Osteoblast (primary cell): Measurements from ENCODE around the gene PTPRT. TPM values are rescaled to one million over a fixed set of nuclear protein-coding genes. Genes with fewer than 3 reads are reported as not detected.

Experiments used
- DNase-seq: peaks from one replicate; pipeline ENCODE4 v3.0.0; 2011; ENCODE audit warnings: low spot score, mixed read lengths; ENCODE audit not compliant: insufficient read length; ENCODE audit errors: missing footprints
- H2AFZ ChIP-seq: 2 replicates; pipeline ENCODE4 v1.6.0; 2011; ENCODE audit warnings: mild to moderate bottlenecking, low read length
- H3K27ac ChIP-seq: 2 replicates; pipeline ENCODE4 v1.5.1; 2011; ENCODE audit warnings: mild to moderate bottlenecking, low read depth, low read length, moderate library complexity
- H3K27me3 ChIP-seq: 2 replicates; pipeline ENCODE4 v1.6.0; 2012; ENCODE audit warnings: mild to moderate bottlenecking, control low read depth, inconsistent platforms, low read length, moderate library complexity; ENCODE audit not compliant: insufficient read depth
- H3K36me3 ChIP-seq: 2 replicates; pipeline ENCODE4 v1.5.1; 2011; ENCODE audit warnings: mild to moderate bottlenecking, low read length, control low read depth, moderate library complexity; ENCODE audit not compliant: insufficient read depth
- H3K4me1 ChIP-seq: 2 replicates; pipeline ENCODE4 v1.5.1; 2011; ENCODE audit warnings: mild to moderate bottlenecking, low read length, control low read depth, moderate library complexity; ENCODE audit not compliant: insufficient read depth
- H3K4me2 ChIP-seq: 2 replicates; pipeline ENCODE4 v1.6.0; 2011; ENCODE audit warnings: mild to moderate bottlenecking, low read length; ENCODE audit not compliant: insufficient read depth
- H3K4me3 ChIP-seq: fragments of 200-600 bp; sonication (generic); 3 replicates; pipeline ENCODE4 v1.5.1; 2012; ENCODE audit warnings: mild to moderate bottlenecking, low read length, inconsistent platforms; ENCODE audit not compliant: insufficient read depth
- H3K79me2 ChIP-seq: 2 replicates; pipeline ENCODE4 v1.6.0; 2012; ENCODE audit warnings: mild to moderate bottlenecking, low read length, control low read depth, inconsistent platforms; ENCODE audit not compliant: insufficient read depth
- H3K9me3 ChIP-seq: 2 replicates; pipeline ENCODE4 v1.5.1; 2011; ENCODE audit warnings: low read depth, low read length, control low read depth
- H4K20me1 ChIP-seq: 2 replicates; pipeline ENCODE4 v1.6.0; 2012; ENCODE audit warnings: mild to moderate bottlenecking, low read length, control low read depth; ENCODE audit not compliant: insufficient read depth
- total RNA-seq: library from RNA; depleted of rRNA; stranded (reverse); fragments of >200 nt; gene quantifications from 2 replicates; pipeline ENCODE4 v1.2.3, GENCODE V29; 2012
- TF ChIP-seq, protein P1 (sequence below): IDR thresholded peaks from 2 replicates; pipeline ENCODE4 v1.5.1; 2011; ENCODE audit warnings: mild to moderate bottlenecking, low read depth, low read length, moderate library complexity; ENCODE audit errors: extremely low read depth

The PTPRT gene
- total RNA-seq, 1 donor = not detected

DNA sequence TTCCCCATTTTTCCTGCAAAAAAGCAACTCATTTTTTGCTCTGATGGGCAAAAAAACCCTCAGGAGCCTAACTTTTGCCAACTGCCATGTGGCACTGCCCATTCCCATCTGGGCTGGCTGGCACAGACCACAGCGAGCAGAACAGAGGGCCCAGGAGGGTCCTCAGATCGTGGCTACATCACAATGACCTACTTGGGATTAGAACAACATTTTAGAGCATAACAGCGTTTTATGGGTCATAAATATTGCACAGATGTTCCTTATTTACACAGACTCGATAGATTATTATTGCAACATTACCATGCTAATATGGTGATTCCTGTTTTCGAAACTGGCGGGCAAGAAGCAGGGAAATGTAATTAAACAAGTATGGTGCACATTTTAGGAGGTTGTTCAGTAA, 28.0 kb downstream of the PTPRT start:
- H3K9me3 ChIP-seq = no peaks in the 10 kb centered on the region
- H3K27me3 ChIP-seq = no peaks in the 10 kb centered on the region
- no peaks in the 10 kb centered on the region for H4K20me1 ChIP-seq
- no peak overlapping the region for H3K27ac ChIP-seq
- no peak for DNase-seq
- H3K4me1 ChIP-seq = no peaks in the 10 kb centered on the region
- TF ChIP-seq, protein P1, sequence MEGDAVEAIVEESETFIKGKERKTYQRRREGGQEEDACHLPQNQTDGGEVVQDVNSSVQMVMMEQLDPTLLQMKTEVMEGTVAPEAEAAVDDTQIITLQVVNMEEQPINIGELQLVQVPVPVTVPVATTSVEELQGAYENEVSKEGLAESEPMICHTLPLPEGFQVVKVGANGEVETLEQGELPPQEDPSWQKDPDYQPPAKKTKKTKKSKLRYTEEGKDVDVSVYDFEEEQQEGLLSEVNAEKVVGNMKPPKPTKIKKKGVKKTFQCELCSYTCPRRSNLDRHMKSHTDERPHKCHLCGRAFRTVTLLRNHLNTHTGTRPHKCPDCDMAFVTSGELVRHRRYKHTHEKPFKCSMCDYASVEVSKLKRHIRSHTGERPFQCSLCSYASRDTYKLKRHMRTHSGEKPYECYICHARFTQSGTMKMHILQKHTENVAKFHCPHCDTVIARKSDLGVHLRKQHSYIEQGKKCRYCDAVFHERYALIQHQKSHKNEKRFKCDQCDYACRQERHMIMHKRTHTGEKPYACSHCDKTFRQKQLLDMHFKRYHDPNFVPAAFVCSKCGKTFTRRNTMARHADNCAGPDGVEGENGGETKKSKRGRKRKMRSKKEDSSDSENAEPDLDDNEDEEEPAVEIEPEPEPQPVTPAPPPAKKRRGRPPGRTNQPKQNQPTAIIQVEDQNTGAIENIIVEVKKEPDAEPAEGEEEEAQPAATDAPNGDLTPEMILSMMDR = no peak
- no peaks in the 10 kb centered on the region for H3K79me2 ChIP-seq
- H2AFZ ChIP-seq = no peak overlapping the region
- H3K4me3 ChIP-seq = no peak overlapping the region
- H3K36me3 ChIP-seq = no peaks in the 10 kb centered on the region
- H3K4me2 ChIP-seq = no peak overlapping the region

DNA sequence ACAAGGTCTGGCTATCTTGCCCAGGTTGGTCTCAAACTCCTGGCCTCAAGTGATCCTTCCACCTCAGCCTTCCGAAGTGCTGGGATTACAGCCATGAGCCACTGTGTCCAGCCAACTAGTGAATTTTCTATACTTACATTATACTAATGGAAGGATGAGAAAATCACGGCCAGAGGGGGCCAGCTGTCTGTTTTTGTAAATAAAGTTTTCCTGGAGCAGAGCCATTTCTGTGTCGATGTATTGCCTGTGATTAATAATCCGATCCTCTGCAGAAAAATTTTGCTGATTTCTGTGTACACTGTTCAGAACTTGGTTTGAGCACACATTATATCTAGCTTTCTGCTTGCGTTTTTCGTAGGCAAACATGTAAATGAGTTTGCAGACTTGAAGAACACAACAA, 28.8 kb downstream of the PTPRT start:
- Histone ChIP-seq H4K20me1 (no peaks in the 10 kb centered on the region), H3K79me2 (no peaks in the 10 kb centered on the region), H3K27ac (no peak overlapping the region), H3K4me1 (no peaks in the 10 kb centered on the region), H3K9me3 (no peaks in the 10 kb centered on the region), H2AFZ (no peak overlapping the region), H3K27me3 (no peaks in the 10 kb centered on the region), H3K4me2 (no peak overlapping the region), H3K4me3 (no peak overlapping the region), H3K36me3 (no peaks in the 10 kb centered on the region)
- TF ChIP-seq, protein P1 = no peak
- no peak for DNase-seq

DNA sequence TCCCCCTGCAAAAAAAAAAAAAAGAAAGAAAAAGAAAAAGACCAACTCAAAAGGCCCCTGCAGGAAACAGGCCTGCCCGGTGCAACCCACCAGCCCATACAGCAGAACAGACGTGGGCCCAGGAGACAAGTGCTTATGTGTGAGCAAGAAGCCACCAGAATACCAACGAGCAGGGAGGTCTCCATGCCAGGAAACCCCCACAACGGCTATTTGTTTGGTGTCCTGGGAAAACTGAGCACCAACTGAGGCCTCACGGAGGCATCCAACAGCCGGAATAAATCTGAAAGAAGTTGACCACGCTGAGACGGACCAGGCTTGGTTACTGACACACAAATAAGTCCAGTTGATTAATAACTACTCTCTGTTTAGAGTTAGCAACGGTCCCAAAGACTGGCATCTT, 29.7 kb downstream of the PTPRT start:
- H3K36me3 ChIP-seq = no peaks in the 10 kb centered on the region
- no peaks in the 10 kb centered on the region for H4K20me1 ChIP-seq
- H3K27ac ChIP-seq = no peak overlapping the region
- H3K4me3 ChIP-seq = no peak overlapping the region
- H3K79me2 ChIP-seq = no peaks in the 10 kb centered on the region
- H3K4me2 ChIP-seq = no peak overlapping the region
- DNase-seq = no peak
- no peak overlapping the region for H2AFZ ChIP-seq
- no peaks in the 10 kb centered on the region for H3K9me3 ChIP-seq
- no peaks in the 10 kb centered on the region for H3K27me3 ChIP-seq
- TF ChIP-seq, protein P1 = no peak
- H3K4me1 ChIP-seq = no peaks in the 10 kb centered on the region

DNA sequence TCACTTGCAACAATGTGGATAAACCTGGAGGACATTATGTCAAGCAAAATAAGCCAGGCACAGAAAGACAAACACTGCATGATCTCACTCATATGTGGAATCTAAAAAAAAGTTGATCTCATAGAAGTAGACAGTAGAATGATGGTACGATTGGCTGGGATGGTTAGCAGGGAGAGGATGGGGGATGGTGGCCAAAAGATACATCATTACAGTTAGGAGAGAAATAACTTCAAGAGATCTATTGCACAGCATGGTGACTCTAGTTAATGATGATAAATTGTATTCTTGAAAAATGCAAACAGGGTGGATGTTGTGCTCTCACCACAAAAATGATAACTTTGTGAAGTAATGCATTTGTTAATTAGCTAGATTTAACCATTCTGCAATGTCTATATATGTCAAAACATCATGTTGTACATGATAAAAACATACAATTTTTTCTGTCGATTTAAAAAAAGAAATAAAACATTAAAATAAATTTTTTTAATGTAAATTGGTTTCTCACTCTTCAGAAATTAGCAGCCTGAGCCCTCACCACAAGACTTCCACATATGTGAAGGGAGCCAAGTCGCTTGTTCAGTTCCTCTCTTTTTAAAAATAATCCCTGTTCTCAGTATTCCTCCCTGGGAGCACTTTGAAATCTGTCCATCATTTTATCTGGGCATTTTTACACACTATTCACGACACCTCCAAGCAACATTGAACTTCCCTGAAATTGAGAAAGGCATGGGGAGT, 34.2 kb downstream of the PTPRT start:
- no peak for DNase-seq
- Histone ChIP-seq H3K4me3 (no peak overlapping the region), H3K9me3 (no peaks in the 10 kb centered on the region), H3K4me2 (no peak overlapping the region), H3K4me1 (no peaks in the 10 kb centered on the region), H3K36me3 (no peaks in the 10 kb centered on the region), H2AFZ (no peak overlapping the region), H3K27ac (no peak overlapping the region), H3K79me2 (no peaks in the 10 kb centered on the region), H3K27me3 (no peaks in the 10 kb centered on the region), H4K20me1 (no peaks in the 10 kb centered on the region)
- TF ChIP-seq, protein P1 = no peak
